ENCODE measurements around the gene MALRD1.
"Not testable (repeated sequence)": the region's sequence is repeated elsewhere in the genome, so short reads cannot be mapped to it uniquely, and the experiment has no call there.

Gene MALRD1

GRCh38 chr10:19731560-19731959, 683.0 kb downstream of the MALRD1 start:
- DNase-seq (ENCODE audit: low spot score): no peak
- no peak for TF ChIP-seq CTCF (IDR thresholded peaks at IDR 0.05; ENCODE audit: extremely low read depth, missing control alignments)

- no peak for DNase-seq (ENCODE audit: low spot score)
- TF ChIP-seq CTCF (IDR thresholded peaks at IDR 0.05; ENCODE audit: extremely low read depth, missing control alignments): no peak
Observed at GRCh38 chr10:19738440-19738839, 689.8 kb downstream of the MALRD1 start.

- not testable (repeated sequence) for DNase-seq (ENCODE audit: low spot score)
Observed at GRCh38 chr10:19739232-19739631, 690.6 kb downstream of the MALRD1 start.

GRCh38 chr10:19742144-19742543, 693.5 kb downstream of the MALRD1 start:
- not testable (repeated sequence) for DNase-seq (ENCODE audit: low spot score)

GRCh38 chr10:19745672-19746071, 697.1 kb downstream of the MALRD1 start:
- DNase-seq (ENCODE audit: low spot score): no peak

GRCh38 chr10:19749185-19749729, 700.7 kb downstream of the MALRD1 start:
- TF ChIP-seq CTCF (IDR thresholded peaks at IDR 0.05; ENCODE audit: extremely low read depth, missing control alignments): no peak
- DNase-seq (ENCODE audit: low spot score): no peak

More at GRCh38 chr10:19745672-19746071, 697.1 kb downstream of the MALRD1 start:
- no peak for TF ChIP-seq CTCF (IDR thresholded peaks at IDR 0.05; ENCODE audit: extremely low read depth, missing control alignments)

- no peak for TF ChIP-seq CTCF (IDR thresholded peaks at IDR 0.05; ENCODE audit: extremely low read depth, missing control alignments)
- no peak for DNase-seq (ENCODE audit: low spot score)
Observed at GRCh38 chr10:19750972-19751371, 702.4 kb downstream of the MALRD1 start.

- TF ChIP-seq CTCF (IDR thresholded peaks at IDR 0.05; ENCODE audit: extremely low read depth, missing control alignments): no peak
- no peak for DNase-seq (ENCODE audit: low spot score)
Observed at GRCh38 chr10:19756919-19757318, 708.3 kb downstream of the MALRD1 start.
